RCC 7860 (cell line): ENCODE data around the gene SCAMP3.
"Not testable (repeated sequence)": the region's sequence is repeated elsewhere in the genome, so short reads cannot be mapped to it uniquely, and the experiment has no call there.

Experiments
- DNase-seq: peaks from one replicate; pipeline ENCODE4 v3.0.0-alpha.2; 2015; ENCODE audit warnings: low spot score
- FAIRE-seq: peaks from 2 replicates; lab custom pipeline; 2012; peaks lifted over from hg19 to GRCh38; lab: Jason Lieb, UNC

Gene SCAMP3

GRCh38 chr1:155255243-155256007 lies 6.7 kb downstream of the SCAMP3 start, which contains the start of gene ENTREP3:
Gene ENTREP3 (minus strand): TSS chr1:155255483. CDS start chr1:155254877, 606 bp downstream.
- DNase-seq = peak; percentile 45
- no peak for FAIRE-seq

GRCh38 chr1:155254714-155255242 lies 7.4 kb downstream of the SCAMP3 start:
- no peak for DNase-seq

GRCh38 chr1:155254228-155254713 lies 7.9 kb downstream of the SCAMP3 start:
- DNase-seq = no peak
- FAIRE-seq = no peak

More at GRCh38 chr1:155254714-155255242, 7.4 kb downstream of the SCAMP3 start:
- FAIRE-seq = no peak

GRCh38 chr1:155253797-155254196 lies 8.4 kb downstream of the SCAMP3 start:
- no peak for FAIRE-seq

GRCh38 chr1:155253208-155253607 lies 9.0 kb downstream of the SCAMP3 start:
- no peak for FAIRE-seq
- no peak for DNase-seq

More at GRCh38 chr1:155253797-155254196, 8.4 kb downstream of the SCAMP3 start:
- DNase-seq = peak; percentile 14

- DNase-seq (no peak), FAIRE-seq (no peak)
Measured at GRCh38 chr1:155251566-155251965, 10.6 kb downstream of the SCAMP3 start.

- FAIRE-seq (no peak), DNase-seq (peak; percentile 83)
Measured at GRCh38 chr1:155250633-155251449, 11.3 kb downstream of the SCAMP3 start.

GRCh38 chr1:155250246-155250632 lies 11.9 kb downstream of the SCAMP3 start:
- FAIRE-seq (no peak), DNase-seq (no peak)

- no peak for FAIRE-seq
- no peak for DNase-seq
Measured at GRCh38 chr1:155247667-155248553, 14.2 kb downstream of the SCAMP3 start.

- not testable (repeated sequence) for FAIRE-seq
Measured at GRCh38 chr1:155246796-155247195, 15.4 kb downstream of the SCAMP3 start.

GRCh38 chr1:155245163-155245524 lies 17.0 kb downstream of the SCAMP3 start:
- no peak for DNase-seq
- no peak for FAIRE-seq

More at GRCh38 chr1:155246796-155247195, 15.4 kb downstream of the SCAMP3 start:
- not testable (repeated sequence) for DNase-seq

GRCh38 chr1:155244368-155245162 lies 17.6 kb downstream of the SCAMP3 start:
- DNase-seq (peak; percentile 95), FAIRE-seq (peak; percentile 74)

GRCh38 chr1:155242805-155243358 lies 19.3 kb downstream of the SCAMP3 start:
- DNase-seq (no peak), FAIRE-seq (no peak)

- peak; percentile 7 for DNase-seq
- FAIRE-seq = no peak
Measured at GRCh38 chr1:155241841-155242264, 20.3 kb downstream of the SCAMP3 start.

- no peak for FAIRE-seq
- DNase-seq = peak; percentile 65
Measured at GRCh38 chr1:155241069-155241679, 21.0 kb downstream of the SCAMP3 start.

- no peak for FAIRE-seq
- DNase-seq = no peak
Measured at GRCh38 chr1:155236451-155236850, 25.7 kb downstream of the SCAMP3 start.

- FAIRE-seq, DNase-seq: not testable (repeated sequence)
Measured at GRCh38 chr1:155235375-155235774, 26.8 kb downstream of the SCAMP3 start.

GRCh38 chr1:155233502-155233901 lies 28.7 kb downstream of the SCAMP3 start:
- FAIRE-seq, DNase-seq: not testable (repeated sequence)
